ENCODE data around the gene SLC6A13.

DNA sequence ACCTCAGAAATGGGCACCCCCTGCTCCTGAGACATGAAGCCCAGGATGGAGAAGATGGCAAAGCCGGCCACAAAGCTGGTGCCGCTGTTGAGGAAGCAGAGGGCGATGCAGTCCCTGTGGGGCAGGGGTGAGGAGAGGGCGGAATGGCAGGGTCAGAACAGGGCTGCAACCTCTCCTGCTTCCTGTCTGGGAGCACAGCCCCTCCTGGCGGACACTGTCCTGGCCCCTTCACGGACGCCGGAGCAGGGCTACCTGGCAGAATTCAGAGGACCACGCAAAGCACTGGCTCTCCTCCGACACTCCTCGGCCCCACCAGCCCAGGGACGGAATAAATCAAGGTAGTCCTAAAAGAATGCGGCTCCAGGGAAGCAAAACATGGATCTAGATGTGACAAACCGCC is 36.2 kb downstream of the SLC6A13 start:
- TF ChIP-seq, protein P1, sequence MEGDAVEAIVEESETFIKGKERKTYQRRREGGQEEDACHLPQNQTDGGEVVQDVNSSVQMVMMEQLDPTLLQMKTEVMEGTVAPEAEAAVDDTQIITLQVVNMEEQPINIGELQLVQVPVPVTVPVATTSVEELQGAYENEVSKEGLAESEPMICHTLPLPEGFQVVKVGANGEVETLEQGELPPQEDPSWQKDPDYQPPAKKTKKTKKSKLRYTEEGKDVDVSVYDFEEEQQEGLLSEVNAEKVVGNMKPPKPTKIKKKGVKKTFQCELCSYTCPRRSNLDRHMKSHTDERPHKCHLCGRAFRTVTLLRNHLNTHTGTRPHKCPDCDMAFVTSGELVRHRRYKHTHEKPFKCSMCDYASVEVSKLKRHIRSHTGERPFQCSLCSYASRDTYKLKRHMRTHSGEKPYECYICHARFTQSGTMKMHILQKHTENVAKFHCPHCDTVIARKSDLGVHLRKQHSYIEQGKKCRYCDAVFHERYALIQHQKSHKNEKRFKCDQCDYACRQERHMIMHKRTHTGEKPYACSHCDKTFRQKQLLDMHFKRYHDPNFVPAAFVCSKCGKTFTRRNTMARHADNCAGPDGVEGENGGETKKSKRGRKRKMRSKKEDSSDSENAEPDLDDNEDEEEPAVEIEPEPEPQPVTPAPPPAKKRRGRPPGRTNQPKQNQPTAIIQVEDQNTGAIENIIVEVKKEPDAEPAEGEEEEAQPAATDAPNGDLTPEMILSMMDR (IDR thresholded peaks at IDR 0.05; ENCODE audit: low read length), result no peak
- TF ChIP-seq EZH2 (IDR thresholded peaks at IDR 0.05; ENCODE audit: borderline replicate concordance, low read length), result no peak
